HG02610 (cell line): Measurements from ENCODE around the gene CREB3L2.
"Not testable (repeated sequence)": the region's sequence is repeated elsewhere in the genome, so short reads cannot be mapped to it uniquely, and the experiment has no call there.

Experiments
- ATAC-seq: cut with Tn5 transposase; IDR thresholded peaks from one replicate; pipeline ENCODE4 v1.9.1; 2021; ENCODE audit warnings: mild to moderate bottlenecking, moderate library complexity; ENCODE audit not compliant: unreplicated experiment

The CREB3L2 gene

DNA sequence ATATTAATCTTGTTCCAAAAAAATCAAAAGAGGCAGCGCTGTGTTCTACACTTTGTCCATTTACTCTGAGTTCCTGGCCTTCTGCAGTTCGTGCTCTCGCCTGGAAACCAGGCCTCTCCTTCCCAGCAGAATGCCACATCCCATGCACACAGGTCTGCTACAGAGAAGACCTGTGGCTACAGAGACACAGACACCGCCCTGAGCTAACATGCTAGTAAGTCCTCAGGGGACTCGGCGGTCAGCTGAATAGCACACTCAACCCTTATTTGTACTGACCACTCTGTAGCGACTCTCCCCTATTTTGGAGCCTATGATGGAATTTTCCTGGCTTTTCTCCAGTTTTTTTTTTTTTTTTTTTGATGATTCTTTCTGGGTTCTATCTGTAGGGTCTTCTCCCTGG lies 12.8 kb downstream of the CREB3L2 start:
- no peak for ATAC-seq

DNA sequence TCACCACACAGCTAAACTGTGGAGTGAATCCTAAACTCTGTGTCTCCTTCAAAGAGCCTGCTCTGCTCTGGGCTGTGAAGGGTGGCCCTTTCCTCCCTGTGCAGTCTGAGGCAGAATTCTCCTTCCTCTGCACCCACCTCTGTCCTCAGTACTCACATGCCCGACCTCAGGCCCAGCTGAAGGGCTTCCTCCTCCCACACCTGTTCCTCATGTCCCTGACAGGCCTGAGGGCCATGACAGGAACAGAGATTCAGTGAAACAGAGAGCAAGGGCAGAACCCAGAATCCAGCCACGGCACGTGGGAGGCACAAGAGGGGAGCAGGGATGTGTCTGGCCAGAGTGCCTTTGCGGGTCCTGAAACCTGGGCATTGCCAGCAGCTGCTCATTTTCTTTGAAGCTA lies 13.9 kb downstream of the CREB3L2 start:
- ATAC-seq, result peak; percentile 52

DNA sequence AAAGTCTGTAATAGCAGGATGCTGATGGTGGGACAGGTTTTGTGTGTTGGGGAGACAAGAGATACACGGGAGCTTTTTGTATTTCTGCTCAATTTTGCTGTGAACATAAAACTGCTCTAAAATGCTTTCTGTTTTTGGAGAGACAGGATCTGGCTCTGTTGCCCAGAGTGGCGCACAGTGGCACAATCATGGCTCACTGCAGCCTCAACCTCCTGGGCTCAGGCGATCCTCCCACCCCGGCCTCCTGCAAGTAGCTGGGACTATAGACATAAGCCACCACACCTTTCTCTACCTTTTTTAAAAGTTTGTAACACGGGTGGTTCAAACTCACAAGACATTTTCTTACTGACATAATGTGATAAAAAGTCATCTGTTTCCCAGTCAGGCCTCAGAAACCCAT lies 14.3 kb downstream of the CREB3L2 start:
- no peak for ATAC-seq

DNA sequence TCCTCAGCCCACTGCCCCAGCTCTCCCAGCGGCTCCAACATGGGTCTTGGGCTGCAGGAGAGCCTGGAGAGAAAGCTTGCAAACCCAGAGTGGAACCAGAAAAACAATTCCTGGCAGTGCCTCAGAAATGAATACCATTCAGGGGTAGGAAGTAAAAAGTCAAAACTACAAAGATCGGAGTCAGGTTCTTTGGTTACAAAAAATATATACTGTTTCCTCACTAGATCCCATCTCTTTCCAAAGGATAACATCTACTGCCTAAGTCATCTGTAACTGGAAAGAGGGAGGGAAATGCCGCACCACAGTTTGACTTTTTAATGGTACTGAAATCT lies 14.9 kb downstream of the CREB3L2 start:
- no peak for ATAC-seq

DNA sequence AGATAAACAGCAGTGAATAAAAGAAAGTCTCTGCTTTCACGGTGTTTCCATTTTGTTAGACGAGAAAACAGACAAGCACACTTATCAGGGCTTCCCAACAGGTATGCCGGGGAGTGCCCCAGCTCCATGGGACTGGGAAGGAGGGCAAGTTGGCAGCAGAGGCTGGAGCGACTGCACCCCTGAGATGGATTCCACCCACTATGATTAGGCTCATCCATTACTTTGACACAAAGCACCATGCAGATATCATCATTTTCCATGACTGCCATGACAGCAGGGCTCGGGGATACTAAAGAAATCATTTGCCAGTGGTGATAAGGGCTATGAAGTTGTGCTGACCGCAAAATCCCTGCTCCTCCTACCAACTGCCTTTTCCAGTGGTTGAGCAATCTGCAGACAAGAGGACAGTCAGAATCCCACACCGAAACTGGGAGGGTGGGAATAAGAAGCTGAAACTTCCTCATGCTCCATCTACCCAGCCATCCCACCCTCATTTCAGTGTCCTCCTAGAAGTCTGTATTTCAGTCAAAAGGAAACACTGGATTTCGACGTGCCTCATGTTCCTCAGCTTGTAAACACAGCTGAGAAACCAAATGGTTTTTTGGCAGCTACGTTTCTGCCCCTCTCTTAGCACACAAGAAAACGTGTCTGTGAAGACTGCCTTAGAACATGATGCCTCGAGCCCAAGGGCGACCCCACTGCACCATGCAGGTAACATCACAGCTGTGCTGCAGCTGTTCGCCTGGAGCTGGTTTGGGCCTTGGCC lies 15.5 kb downstream of the CREB3L2 start:
- no peak for ATAC-seq

DNA sequence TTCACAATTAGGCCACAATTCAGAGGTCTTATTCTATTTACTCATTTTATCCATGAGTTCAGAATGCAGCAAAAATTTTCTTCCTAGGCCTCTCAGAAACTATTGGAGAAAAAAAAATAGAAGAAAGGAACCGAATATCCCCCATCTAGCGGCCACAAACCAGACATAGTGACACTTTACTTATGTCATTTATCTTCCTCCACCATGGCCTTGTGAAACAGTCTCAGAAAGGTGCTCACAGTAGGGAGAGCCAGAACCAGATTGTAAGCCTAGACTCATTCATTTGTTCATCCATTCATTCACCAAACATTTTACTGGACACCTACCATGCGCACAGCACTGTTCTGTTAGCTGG lies 16.0 kb downstream of the CREB3L2 start:
- peak; percentile 42 for ATAC-seq

DNA sequence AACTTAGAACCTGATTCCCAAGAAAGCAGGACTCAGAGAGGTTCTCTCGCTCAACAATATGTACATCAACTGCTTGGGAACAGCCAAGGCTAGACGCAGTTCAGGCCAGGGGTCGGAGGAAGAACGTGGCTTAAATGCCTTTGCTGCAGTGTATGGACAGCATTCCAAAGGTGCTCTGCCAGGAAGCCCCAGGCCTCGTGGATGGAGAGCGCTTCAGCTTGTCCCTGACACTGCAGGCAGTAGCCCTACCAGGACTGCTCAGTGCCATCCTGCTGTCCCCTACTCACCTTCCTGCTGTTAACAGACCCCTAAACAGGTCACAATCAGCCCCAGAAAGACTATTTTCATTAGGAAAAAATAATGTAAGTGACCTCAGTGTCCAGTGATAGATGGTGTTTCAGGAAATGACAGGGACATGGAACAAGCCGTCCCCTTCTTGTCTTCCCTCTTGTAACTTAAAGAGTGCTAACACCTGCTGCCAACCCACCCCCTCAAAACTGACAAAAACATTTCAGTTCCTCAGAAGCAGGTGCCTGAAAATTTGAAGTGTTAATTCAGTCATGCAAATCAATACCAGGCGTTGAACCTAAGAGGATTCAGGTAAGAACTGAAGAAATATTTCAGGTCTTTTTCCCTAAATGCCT lies 16.5 kb downstream of the CREB3L2 start:
- peak; percentile 37 for ATAC-seq

DNA sequence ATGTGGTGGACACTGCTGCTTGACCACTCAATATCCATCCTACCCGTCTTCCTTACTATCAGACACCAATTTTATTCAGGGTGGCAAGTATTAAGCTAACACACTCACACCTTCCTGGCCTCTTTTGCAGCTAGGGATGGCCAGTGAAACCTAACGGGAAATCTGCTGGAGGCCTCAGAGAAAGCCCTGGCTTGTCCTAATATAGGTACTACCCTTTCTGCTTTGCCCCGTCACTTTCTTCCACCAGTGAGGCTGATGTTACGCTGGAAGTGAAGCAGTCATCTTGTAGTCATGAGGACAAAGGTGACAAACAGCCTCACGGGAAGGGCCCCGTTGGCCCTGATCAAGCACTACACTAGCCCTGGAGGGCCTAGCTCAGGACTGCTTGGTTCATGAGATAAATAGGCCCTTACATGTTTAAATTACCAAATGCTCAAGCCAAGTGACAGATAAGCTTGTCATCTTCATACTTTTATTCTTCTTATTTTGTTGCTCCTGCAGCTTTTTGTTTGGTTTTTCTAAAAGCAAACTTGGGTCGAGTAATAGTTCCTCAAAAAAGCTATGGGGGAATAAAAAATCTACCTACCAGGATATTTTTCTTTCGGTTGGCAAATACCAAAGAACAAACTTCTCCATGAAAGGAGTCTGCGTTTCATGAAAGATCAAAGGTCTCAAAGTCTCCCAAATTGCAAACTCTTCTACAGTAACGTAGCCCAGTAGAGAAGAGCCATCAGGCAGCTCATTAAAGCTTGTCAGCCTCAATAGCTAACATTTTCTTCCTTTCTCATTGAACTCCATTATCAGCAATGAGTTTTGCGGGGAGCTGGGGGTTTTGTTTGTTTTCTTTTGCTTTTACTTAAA lies 17.5 kb downstream of the CREB3L2 start:
- ATAC-seq, result no peak

DNA sequence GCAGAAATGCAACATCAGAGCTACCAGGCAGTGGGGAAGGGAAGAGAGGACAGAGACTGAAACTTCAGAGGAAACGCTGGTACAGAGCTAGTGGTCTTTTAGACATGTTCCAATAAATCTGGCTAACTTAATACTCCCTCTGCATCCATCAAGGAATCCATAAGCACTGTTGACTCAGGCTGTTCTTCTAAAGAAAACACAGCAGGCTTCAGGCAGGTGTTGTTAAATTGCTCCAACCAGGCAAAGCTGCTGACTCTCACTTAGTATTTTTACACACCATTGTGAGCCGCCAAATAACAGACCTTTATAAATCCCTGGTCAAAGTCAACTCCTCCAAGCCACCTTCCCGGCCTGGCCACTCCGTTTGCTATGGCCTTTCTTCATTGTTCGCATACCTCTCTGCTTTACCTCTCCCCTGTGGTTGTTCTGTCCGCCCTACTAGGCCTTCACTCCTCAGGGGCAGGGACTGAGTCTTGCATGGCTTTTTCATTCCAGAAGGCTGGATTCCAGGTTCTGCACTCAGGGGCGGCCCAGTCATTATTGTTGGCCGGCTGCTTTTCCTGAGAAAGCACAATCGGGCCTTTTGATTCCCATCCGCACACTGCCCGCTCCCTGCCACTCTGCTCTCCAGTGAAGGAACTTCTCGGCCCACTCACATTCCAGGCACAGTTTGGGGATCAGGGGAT lies 18.4 kb downstream of the CREB3L2 start:
- no peak for ATAC-seq

DNA sequence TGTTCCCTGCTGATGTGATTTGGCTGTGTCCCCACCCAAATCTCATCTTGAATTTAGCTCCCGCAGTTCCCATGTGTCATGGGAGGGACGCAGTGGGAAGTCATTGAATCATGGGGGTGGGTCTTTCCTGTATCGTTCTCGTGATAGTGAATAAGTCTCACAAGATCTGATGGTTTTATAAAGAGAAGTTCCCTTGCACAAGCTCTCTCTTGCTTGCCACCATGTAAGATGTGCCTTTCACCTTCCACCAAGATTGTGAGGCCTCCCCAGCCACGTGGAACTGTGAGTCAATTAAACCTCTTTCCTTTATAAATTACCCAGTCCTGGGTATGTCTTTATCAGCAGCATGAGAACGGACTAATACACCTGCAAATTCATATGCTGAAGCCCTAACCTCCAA lies 19.5 kb downstream of the CREB3L2 start:
- not testable (repeated sequence) for ATAC-seq

DNA sequence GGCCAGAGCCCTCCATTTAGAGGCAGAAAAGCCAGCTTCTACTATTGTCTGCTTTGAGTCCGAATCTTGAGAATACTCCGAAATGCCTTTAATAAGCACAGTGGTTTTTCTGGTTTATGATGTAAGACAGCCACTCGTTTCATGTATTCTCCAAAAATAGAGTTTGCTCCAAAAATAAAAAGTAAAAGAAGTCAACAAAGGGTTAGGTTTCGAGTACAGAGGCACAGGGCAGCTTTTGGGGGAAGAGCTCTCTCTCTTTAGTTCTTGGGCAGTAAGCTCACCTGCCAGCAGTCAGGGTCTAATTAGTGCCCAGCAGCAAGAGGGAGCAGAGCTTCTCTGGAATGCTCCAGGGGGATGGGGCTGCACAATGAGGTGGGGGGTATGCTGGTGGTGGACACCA lies 20.2 kb downstream of the CREB3L2 start:
- peak; percentile 59 for ATAC-seq

DNA sequence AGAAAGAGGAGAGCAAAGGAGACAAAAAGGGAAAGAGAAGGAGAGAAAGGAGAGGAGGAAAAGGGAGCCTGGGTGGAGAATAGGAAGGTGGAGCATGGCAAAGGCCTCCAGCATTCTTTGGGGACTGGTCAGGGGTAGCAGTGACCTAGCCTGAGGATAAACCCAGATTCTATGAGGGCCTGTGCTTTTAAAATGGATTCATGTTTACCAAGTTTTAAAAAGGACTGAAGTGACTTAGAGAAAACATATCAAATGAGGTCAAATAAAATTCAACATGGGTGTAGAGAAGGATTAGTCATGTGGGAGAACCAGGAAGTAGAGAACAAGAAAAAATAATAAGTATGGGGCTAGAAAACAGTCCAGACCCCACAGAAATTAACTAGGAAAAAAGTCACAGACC lies 20.7 kb downstream of the CREB3L2 start:
- peak; percentile 2 for ATAC-seq

DNA sequence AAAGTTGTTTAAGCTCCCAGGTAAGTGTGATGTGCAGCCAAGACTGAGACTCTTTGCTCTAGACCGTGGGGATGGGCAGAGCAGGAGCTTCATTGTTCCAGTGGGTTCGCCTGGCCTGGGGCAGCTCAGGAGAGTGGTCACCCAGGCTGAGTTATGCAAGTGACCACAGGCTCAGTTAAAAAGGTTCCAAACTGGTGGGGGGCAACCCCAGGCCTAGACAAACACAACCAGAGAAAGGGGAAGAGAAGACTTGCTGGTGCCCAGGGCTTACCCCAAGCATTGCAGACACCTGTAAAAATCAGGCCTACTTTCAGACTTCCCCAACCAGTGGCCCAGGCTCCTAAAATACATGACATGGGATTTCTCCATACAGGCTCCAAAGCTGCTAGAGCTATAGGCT lies 21.6 kb downstream of the CREB3L2 start:
- ATAC-seq, result no peak

DNA sequence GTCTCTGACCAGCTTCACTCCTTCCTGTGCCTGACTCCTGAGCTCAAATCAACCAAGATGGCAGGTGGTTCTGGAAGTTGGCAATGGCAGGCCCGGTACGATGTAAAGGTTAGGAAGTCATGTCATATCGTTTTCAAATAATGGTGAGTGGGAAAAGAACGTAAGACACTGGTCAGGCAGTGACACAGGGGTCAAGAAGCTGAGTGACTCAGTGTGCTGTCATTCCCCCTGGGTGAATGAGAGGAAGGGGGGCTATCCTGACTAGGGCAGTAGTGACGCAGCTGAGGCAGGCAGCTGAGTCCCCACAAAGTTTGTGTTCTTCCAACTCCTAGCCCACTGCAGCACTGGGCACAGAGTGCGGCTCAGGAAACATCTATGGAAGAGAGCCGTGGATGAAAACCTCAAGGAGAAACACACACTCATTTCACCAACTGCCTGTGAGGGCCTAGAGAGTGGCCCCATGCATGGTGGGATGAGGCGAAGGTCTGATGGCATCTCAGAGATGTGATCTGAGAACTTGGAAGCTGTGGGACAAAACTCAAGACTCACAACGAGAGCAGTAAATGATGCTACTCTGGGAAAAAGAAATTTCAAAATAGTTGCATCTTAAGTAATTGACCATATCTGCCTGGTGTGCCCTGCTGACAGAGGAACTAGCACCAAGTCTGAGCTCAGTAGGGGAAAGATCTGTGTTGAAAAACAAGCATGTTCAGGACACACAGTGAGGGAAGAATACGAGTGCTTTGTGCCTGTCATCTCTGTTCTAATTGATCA lies 23.2 kb downstream of the CREB3L2 start:
- ATAC-seq, result no peak

DNA sequence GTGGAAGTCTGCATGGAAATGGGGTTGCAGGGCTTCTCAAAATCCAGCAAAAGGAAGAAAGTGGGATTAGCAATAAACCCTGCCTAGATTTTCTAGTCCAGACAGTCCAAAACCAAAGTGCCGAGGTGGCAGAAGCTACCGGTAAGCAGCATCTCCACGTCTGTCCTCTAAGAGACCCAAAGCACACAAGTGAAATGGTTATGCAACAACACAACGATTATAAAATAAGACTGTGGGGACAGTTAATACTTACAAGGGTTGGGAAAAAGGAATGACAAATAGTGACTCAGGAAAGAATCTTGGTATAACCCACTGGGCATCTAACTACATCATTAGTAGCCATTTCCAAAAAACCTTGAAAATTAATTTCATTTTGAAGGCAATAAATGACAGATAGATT lies 24.7 kb downstream of the CREB3L2 start:
- no peak for ATAC-seq

DNA sequence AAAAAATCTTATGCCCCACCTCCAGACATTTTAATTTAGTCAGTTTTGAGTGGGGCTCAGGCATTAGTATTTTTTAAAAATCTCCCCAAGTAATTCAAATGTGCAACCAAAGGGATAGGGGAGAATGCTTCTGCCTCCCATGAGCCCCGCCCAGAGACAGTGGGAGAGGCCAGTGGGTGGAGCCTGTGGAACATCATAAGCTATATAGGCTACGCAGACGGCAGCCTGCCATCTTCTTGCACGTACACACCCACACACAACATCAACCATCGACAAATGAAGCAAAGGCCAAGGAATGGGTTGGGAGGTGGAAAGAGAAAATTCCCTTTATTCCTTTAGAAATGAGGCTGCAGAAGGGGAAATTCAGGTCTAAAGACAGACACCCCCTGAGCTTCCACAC lies 25.2 kb downstream of the CREB3L2 start:
- ATAC-seq, result no peak

DNA sequence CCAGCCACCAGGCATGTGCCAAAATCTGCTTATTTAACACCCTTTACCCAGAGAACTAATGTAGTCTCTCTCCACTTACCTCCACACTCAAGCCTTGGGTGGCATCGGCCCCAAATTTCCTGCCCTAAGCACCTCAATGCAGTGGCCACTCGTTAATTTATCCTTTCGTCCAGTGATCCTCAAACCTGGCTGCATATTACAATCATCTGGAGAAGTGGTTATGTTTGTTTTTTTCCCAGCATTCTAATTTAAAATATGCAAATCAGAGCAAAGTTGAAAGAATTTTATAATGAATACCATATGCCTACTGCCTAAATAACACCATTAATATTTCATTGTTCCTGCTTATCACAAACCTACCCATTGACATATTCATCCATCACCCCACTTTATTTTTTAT lies 25.7 kb downstream of the CREB3L2 start:
- no peak for ATAC-seq

DNA sequence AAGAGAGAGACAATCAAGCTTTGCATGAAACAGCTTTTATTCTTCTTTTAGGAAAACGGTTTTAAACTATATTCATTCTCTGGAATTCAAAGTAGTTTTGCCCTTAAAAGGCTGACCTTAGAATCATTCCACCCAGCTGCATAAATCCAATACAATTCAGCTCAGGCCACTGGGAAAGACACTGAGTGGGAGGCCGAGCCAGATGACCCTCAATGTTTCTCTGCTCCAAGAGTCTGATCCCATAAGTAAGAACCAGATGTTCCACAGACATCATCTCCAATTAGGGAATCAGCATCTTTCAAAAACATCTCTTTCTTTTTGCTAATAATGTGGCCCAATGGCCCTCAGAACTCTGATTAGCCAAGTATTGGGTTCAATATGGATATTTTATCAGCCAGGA lies 26.1 kb downstream of the CREB3L2 start:
- no peak for ATAC-seq

DNA sequence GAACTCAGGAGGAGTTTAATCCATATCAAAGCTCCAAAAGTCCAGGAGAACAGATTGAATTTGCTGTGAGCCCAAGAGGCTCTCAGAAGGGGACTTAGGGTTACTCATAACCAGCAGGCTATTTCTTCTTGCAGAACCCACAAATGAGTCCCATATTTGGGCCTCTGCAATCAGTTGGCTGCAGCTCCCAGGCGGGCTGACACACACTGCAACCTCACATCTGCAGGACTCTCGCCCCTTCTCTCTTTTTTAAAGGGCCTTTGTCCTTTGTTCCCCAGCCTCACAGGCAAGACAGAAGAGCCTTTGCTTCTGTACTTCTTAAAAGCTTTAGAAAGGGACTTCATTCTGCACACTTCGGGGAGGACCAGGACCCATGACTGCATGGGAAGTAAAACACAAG lies 26.7 kb downstream of the CREB3L2 start:
- ATAC-seq, result peak; percentile 82

DNA sequence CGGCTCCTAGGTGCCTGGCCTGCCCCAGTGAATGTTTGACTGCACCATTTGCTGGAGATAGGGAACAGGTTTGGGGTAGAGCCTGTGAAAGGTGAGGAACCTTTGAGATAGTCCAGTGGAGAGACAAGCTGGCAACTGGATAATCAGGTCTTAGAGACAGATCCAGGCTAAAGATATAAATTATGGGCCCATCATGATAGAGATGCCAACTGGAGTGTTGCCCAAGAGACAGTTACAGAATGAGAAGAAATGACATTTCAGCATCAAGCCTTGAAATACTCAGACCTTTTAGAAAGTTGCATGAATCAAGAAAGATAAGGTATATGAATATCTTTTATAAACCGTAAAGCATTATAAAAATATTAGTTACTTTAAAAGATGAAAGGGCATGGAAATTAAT lies 27.1 kb downstream of the CREB3L2 start:
- ATAC-seq, result no peak
